ENCODE results near the gene PDSS2. TPM values are rescaled to one million over a fixed set of nuclear protein-coding genes. Genes with fewer than 3 reads are reported as not detected.
"Not testable (repeated sequence)": the region's sequence is repeated elsewhere in the genome, so short reads cannot be mapped to it uniquely, and the experiment has no call there.

The PDSS2 gene
- total RNA-seq, 2 donors from 2014 or later, result 12.2 to 16.2 TPM

DNA sequence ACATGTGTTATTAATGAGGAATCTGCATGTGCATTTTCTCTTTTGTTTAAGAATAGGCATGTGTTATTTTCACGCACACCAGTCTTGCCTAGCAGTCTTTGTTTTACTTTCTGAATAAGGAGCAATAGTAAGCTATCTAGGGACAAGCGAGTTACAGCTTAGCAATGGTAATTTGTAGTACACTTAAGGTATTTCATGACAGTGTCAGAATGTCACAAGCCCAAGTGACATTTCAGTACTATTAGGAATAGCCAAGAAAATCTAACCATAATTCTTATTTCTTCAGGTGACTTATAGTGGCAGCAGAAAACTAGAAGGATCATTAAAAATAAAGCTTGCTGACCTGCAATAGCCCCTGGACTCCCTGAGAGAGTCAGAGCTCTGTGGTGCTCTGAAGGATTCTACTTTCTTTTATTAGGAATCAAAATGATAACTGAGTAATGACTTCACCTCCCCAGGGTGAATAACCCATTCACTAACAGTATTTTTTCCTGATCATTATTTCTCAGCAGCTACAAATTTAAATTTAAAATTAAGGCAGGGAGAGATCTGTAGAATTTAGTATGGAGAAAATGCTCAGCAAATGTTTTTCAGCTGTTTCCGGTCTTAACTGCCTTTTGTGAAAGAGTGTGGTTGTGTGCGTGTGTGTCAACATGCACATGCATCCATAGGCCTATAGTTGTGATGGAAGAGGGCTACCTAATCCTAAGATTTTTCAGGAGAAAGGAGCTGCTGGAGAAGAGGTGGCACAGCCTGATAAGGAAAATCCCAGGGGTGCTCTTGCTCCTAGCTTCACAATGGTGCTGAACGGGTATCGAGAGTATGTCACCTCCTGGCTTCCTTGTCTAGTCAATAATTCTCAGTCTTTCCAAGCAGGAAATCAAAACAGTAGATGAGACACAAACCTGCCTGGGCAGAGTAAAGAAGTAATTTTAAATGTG is 254.0 kb downstream of the PDSS2 start:
- DNase-seq (ENCODE audit: low spot score) (no peak), ATAC-seq (no peak)
- no peaks in the 10 kb centered on the region for H3K36me3 Mint-ChIP-seq
- H3K27me3 Mint-ChIP-seq, result no peaks in the 10 kb centered on the region
- H3K4me1 Mint-ChIP-seq (ENCODE audit: low read depth in 2 of 2), result no peaks in the 10 kb centered on the region
- peaks cover 3% of the 10 kb centered on the region for H3K9me3 Mint-ChIP-seq
- no peak overlapping the region for H3K4me3 Mint-ChIP-seq
- H3K27ac Mint-ChIP-seq, result no peak overlapping the region

DNA sequence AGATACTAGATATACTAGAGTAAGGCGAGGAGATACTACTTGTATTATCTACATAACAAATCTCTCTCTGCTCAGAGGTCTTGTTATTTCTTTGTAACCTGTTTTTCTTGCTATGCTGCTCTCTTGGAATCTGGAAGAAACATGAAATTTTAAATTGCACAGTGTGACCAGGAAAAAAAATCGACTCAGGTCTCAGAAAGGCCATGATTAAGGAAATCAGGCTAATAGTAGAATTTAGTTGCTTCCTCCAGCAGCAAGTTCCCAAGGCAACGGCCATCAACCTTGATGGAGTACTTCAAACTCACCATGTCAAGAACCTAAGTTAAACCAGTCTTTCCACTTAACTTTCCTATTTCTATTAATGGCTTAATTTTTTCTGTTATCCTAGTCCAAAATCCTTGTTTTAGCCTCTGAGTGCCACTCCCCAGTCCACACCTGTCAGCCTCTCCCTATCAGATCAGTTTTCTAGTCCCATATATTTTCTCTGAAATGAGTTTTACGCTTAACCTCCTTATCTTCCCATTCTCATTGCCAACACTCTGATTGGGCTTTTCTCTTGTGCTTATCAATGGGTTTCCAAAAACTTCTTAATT is 256.4 kb downstream of the PDSS2 start:
- Mint-ChIP-seq H3K4me1 (ENCODE audit: low read depth in 2 of 2) (no peaks in the 10 kb centered on the region), H3K36me3 (no peaks in the 10 kb centered on the region), H3K9me3 (peaks cover 3% of the 10 kb centered on the region), H3K27me3 (no peaks in the 10 kb centered on the region), H3K27ac (no peak overlapping the region), H3K4me3 (no peak overlapping the region)
- ATAC-seq, result no peak
- DNase-seq (ENCODE audit: low spot score), result no peak

DNA sequence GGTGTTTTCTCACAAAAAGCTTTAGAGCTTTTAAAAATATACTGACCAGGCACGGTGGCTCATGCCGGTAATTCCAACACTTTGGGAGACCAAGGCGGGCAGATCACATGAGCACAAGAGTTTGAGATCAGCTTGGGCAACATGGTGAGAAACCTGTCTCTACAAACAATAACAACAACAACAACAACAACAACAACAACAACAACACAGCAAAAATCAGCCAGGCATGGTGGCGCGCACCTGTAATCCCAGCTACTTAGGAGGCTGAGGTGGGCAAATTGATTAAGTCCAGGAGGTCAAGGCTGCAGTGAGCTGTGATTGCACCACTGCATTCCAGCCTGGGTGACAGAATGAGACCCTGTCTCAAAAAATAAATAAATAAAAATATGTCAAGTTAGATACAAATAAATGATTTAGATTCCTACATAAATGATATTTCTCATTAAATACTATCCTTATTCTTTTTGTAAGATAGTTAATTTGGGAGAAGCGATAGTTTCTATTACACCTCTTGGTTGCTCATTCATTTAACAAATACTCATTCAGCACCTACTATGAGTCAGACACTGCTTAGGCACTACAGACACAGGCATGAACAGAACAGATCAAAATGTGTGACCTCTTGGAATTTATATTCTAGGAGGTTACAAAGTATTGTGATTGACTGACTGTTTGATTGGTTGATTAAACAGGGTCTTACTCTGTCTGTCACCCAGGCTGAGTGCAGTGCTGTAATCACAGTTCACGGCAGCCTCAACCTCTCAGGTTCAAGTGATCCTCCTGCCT is 260.5 kb downstream of the PDSS2 start:
- ATAC-seq (peak in 1 of 2 donors; percentile 57), DNase-seq (ENCODE audit: low spot score) (no peak)
- Mint-ChIP-seq H3K36me3 (no peaks in the 10 kb centered on the region), H3K27ac (no peak overlapping the region), H3K9me3 (no peaks in the 10 kb centered on the region), H3K4me1 (ENCODE audit: low read depth in 2 of 2) (no peaks in the 10 kb centered on the region), H3K27me3 (no peaks in the 10 kb centered on the region), H3K4me3 (no peak overlapping the region)

DNA sequence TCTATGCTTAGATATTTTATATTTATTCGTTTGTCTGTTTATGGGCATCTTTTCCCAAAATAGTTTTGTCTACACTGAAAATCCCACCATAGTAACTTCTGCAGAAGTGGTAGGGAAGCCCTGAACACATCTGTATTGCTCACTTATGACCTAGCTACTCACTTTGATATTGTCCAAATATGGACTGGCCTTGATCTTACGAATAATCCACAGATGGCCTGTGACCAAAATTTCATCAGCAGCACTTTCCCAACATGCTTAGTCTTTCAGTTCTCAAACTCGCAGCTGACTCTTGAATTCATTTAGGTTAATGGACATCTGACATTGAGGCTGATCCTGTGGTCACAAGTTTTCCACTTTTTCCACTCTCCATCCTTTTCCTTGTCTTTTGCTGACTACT is 263.2 kb downstream of the PDSS2 start:
- H3K9me3 Mint-ChIP-seq, result no peaks in the 10 kb centered on the region
- H3K36me3 Mint-ChIP-seq, result no peaks in the 10 kb centered on the region
- H3K27ac Mint-ChIP-seq, result no peak overlapping the region
- no peak for DNase-seq (ENCODE audit: low spot score)
- H3K27me3 Mint-ChIP-seq, result no peaks in the 10 kb centered on the region
- no peak for ATAC-seq
- no peaks in the 10 kb centered on the region for H3K4me1 Mint-ChIP-seq (ENCODE audit: low read depth in 2 of 2)
- no peak overlapping the region for H3K4me3 Mint-ChIP-seq

DNA sequence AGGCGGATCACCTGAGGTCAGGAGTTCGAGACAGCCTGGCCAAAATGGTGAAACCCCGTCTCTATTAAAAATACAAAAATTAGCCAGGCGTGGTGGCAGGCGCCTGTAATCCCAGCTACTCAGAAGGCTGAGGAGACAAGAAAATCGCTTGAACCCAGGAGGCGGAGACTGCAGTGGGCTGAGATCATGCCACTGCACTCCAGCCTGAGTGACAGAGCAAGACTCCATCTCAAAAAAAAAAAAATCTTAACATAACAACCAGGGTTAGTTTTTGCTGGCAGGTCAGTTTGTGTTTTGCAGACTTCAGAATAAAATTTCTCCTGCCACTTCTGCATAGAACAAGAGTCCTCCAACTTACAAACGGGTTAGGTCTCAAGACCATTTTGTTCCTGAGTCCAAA is 264.6 kb downstream of the PDSS2 start:
- H3K36me3 Mint-ChIP-seq; ATAC-seq; H3K9me3 Mint-ChIP-seq; H3K4me3 Mint-ChIP-seq; H3K27ac Mint-ChIP-seq; H3K4me1 Mint-ChIP-seq (ENCODE audit: low read depth in 2 of 2); DNase-seq (ENCODE audit: low spot score); H3K27me3 Mint-ChIP-seq: not testable (repeated sequence)

DNA sequence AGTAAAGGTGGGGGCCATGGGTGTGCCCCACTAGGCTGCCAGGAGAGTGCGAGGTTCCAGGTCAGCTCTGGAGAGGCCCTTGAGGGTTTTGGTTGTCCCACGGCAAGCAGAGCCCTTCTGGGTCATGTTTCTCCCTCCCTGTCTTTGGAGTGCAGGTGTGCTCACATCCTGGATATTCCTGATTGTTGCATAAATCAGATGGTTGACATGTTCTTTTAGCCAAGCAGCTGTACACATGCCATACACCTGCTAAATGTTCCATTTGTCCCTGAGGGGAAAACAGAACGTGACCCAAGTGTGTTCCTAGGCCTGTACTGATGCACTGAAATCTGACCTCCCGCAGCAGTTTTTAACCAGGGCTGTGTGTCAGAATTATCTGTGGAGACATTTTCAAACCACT is 266.5 kb downstream of the PDSS2 start:
- no peaks in the 10 kb centered on the region for H3K27me3 Mint-ChIP-seq
- H3K4me1 Mint-ChIP-seq (ENCODE audit: low read depth in 2 of 2), result no peaks in the 10 kb centered on the region
- H3K27ac Mint-ChIP-seq, result no peak overlapping the region
- DNase-seq (ENCODE audit: low spot score) (no peak), ATAC-seq (no peak)
- no peaks in the 10 kb centered on the region for H3K9me3 Mint-ChIP-seq
- H3K4me3 Mint-ChIP-seq, result no peak overlapping the region
- peaks cover 5% of the 10 kb centered on the region for H3K36me3 Mint-ChIP-seq

DNA sequence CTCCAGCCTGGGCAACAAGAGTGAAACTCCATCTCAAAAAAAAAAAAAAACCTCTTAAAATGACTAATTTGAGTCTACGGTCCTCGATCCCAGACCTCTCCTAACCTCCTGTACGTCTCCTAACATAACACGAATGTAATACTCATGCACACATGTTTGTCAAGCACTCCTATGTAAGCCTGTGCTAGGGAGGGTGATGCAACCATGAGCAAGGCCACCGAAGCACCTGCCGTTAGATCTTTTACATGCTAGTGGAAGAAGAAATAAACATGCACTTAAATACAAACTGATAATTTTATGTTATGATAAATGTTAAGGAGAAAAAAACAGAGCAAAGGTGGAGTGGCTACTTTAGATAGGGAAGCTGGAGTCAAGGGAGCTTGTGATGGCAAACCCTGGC is 271.7 kb downstream of the PDSS2 start:
- H3K27me3 Mint-ChIP-seq, result no peaks in the 10 kb centered on the region
- no peak for ATAC-seq
- H3K4me3 Mint-ChIP-seq, result no peak overlapping the region
- H3K4me1 Mint-ChIP-seq (ENCODE audit: low read depth in 2 of 2), result no peaks in the 10 kb centered on the region
- no peak overlapping the region for H3K27ac Mint-ChIP-seq
- no peak for DNase-seq (ENCODE audit: low spot score)
- H3K9me3 Mint-ChIP-seq, result no peaks in the 10 kb centered on the region
- peaks cover 5% of the 10 kb centered on the region for H3K36me3 Mint-ChIP-seq

DNA sequence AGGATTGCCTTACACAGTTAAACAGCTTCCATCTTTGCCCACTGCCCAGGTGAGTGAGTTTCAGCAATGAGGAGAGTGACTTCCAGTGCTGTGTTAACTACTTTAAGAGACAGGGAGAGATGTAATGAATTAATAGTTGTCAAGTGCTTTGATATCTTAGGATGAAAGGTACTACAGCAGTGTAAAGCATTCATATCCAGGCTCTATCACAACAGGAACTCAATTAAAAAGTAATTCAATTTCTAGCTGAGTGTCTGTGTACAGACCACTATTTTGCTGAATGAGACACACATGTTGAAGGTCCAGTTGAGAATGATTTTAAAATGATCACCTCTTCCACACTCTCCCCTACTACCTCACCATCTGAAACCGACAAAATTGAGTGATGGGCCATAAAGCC is 273.3 kb downstream of the PDSS2 start:
- H3K36me3 Mint-ChIP-seq, result peaks cover 5% of the 10 kb centered on the region
- H3K9me3 Mint-ChIP-seq, result no peaks in the 10 kb centered on the region
- DNase-seq (ENCODE audit: low spot score) (no peak), ATAC-seq (no peak)
- H3K27ac Mint-ChIP-seq, result no peak overlapping the region
- no peak overlapping the region for H3K4me3 Mint-ChIP-seq
- H3K27me3 Mint-ChIP-seq, result no peaks in the 10 kb centered on the region
- no peaks in the 10 kb centered on the region for H3K4me1 Mint-ChIP-seq (ENCODE audit: low read depth in 2 of 2)

DNA sequence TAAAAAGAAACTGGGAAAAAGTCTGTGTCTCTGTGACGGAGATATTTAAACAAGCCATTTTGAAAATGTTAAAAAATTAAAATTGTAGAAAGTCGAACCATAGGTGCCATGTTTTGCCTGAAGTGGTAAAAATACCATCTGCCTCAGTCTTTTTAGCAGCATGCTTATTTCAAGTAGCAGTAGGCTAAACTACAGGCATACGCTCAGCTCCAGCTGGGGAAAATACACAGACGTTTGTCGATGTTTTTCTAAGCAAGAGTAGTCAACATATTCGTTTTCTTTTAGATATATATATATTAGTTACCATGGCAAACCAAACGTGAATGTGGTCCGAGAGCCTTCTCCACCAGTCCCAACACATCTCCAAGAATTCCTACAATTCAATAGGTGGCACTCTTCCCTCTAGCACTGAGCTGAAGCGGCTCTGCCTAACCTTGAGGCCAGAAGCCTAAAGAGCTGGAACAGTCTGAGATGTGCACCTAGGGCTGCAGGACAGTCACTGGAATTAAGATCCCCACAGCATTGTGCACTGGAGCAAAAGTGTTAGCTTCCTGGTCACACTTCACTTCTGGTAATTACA is 273.9 kb downstream of the PDSS2 start:
- DNase-seq (ENCODE audit: low spot score) (no peak), ATAC-seq (no peak)
- Mint-ChIP-seq H3K36me3 (peaks cover 5% of the 10 kb centered on the region), H3K9me3 (no peaks in the 10 kb centered on the region), H3K27ac (no peak overlapping the region), H3K4me3 (no peak overlapping the region), H3K4me1 (ENCODE audit: low read depth in 2 of 2) (no peaks in the 10 kb centered on the region), H3K27me3 (no peaks in the 10 kb centered on the region)

DNA sequence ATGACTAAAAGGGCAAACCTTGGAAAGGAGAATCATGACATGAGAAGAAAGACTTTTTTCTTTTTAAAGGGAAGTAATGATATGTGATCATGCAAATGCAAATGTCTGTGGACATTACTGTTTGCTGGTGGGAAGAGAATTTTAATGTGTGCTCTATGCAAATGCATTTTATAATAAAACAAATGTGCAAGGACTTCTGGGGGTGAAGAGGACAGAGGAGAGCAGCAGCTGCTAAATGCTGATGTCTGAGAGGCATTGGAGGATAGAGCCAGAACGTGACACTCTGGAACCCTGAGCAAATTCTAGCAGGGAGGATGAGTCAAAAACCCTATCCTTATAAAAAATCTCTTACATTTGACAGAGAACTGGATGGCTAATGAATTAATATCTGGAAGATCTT is 274.9 kb downstream of the PDSS2 start:
- H3K27ac Mint-ChIP-seq, result no peak overlapping the region
- H3K4me3 Mint-ChIP-seq, result no peak overlapping the region
- no peaks in the 10 kb centered on the region for H3K27me3 Mint-ChIP-seq
- no peaks in the 10 kb centered on the region for H3K9me3 Mint-ChIP-seq
- ATAC-seq (no peak), DNase-seq (ENCODE audit: low spot score) (no peak)
- no peaks in the 10 kb centered on the region for H3K4me1 Mint-ChIP-seq (ENCODE audit: low read depth in 2 of 2)
- H3K36me3 Mint-ChIP-seq, result no peaks in the 10 kb centered on the region

DNA sequence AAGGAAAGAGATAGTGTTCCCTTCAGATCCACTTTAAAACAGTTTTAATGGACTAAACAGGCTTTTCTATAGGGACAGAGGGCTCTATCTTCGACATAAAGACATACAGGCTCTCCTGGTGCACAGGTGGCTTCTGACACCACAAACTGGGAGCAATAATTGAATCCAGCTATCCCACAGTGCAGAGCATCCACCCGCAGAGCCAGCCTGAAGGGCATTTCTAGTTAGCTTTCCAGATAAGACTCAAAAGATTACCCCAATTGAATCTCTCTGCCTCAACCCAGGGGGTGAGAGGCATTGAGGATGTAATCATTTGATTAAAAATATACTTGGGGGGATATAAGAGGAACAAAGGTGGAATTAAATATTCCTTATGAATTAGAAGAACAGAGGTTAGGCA is 279.3 kb downstream of the PDSS2 start:
- no peaks in the 10 kb centered on the region for H3K4me1 Mint-ChIP-seq (ENCODE audit: low read depth in 2 of 2)

DNA sequence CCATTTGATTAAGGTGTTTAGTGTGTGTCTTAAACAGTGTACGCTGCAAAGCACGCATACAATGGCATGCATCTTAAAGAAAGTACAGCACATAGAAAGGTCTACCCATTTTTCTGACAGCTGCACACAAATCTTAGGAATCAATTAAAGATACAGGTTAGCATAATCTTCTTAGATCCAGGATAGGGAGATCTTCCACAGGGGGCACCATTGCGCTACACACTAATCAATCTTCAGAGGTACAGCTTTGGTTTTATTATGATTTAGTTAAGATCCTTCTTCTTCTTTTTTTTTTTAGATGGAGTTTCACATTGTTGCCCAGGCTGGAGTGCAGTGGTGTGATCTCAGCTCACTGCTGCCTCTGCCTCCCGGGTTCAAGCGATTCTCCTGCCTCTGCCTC is 280.4 kb downstream of the PDSS2 start:
- Mint-ChIP-seq H3K9me3 (no peaks in the 10 kb centered on the region), H3K4me1 (ENCODE audit: low read depth in 2 of 2) (no peaks in the 10 kb centered on the region), H3K27ac (no peak overlapping the region), H3K27me3 (no peaks in the 10 kb centered on the region), H3K4me3 (no peak overlapping the region), H3K36me3 (no peaks in the 10 kb centered on the region)
- ATAC-seq, result no peak
- DNase-seq (ENCODE audit: low spot score), result no peak

More for the DNA sequence above, 279.3 kb downstream of the PDSS2 start:
- Mint-ChIP-seq H3K36me3 (no peaks in the 10 kb centered on the region), H3K9me3 (no peaks in the 10 kb centered on the region), H3K27me3 (no peaks in the 10 kb centered on the region), H3K27ac (no peak overlapping the region), H3K4me3 (no peak overlapping the region)
- no peak for ATAC-seq
- no peak for DNase-seq (ENCODE audit: low spot score)

DNA sequence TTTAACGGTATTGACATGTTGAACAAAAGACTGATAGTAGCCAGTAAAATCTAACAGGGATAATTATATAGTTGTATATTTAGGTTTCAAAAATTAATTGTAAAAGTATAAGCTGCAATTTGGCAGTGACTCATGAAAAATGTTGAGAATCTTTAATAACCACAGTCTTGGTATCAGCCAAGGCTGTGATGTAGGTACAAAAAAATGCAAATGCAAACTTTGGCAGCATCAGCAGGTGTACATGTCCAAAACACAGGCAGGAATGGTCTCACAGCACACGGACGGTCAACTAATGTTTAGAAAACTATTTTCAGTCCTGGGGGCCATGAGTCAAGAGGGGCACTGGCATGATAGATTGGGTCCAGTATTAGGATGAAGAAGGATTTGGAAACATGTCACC is 285.6 kb downstream of the PDSS2 start:
- H3K27ac Mint-ChIP-seq, result no peak overlapping the region
- no peaks in the 10 kb centered on the region for H3K27me3 Mint-ChIP-seq
- H3K4me1 Mint-ChIP-seq (ENCODE audit: low read depth in 2 of 2), result no peaks in the 10 kb centered on the region
- H3K4me3 Mint-ChIP-seq, result no peak overlapping the region
- peaks cover 6% of the 10 kb centered on the region for H3K36me3 Mint-ChIP-seq
- ATAC-seq, result no peak
- no peaks in the 10 kb centered on the region for H3K9me3 Mint-ChIP-seq
- no peak for DNase-seq (ENCODE audit: low spot score)

DNA sequence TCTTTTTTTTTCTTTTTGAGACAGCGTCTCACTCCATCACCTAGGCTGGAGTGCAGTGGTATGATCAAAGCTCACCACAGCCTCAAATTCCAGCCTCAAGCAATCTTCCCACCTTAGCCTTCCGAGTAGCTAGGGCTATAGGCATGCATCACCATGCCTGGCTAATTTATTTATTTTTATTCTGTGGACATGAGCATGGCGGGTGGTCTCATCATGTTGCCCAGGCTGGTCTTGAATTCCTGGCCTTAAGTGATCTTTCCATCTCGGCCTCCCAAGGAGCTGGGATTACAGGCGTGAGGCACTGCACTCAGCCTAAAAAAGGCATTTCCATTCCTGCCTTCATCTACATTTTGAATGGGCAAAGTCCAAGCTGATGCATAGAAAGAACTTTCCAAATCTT is 287.9 kb downstream of the PDSS2 start:
- Mint-ChIP-seq H3K36me3 (peaks cover 11% of the 10 kb centered on the region), H3K9me3 (peaks cover 3% of the 10 kb centered on the region), H3K4me1 (ENCODE audit: low read depth in 2 of 2) (no peaks in the 10 kb centered on the region), H3K27me3 (no peaks in the 10 kb centered on the region), H3K27ac (no peak overlapping the region), H3K4me3 (no peak overlapping the region)
- ATAC-seq (no peak), DNase-seq (ENCODE audit: low spot score) (no peak)
